Thoracic aorta (tissue), 2 donors: Measurements from ENCODE around the gene SCARB2. TPM values are rescaled to one million over a fixed set of nuclear protein-coding genes. Genes with fewer than 3 reads are reported as not detected.
A peak's percentile ranks its signal among the peaks of the same experiment; 100 is the strongest.

Source experiments
- ATAC-seq: fragments of 150-250 bp; one replicate; pipeline ENCODE4 v1.8.0; 2017; ENCODE audit warnings: low read depth; ENCODE audit not compliant: insufficient number of reproducible peaks, low FRiP score
- DNase-seq: peaks from one replicate; pipeline ENCODE4 v3.0.0-alpha.2; 2020; ENCODE audit warnings: low spot score
- H3K27ac ChIP-seq, 2 donors: fragments of 200-600 bp; sonication (generic); 1 replicate in 1 of 2; 2 replicates in 1 of 2; pipeline ENCODE4 v1.5.1; 2016; ENCODE audit warnings: mild to moderate bottlenecking in 2 of 2, moderate library complexity in 2 of 2
- H3K27me3 ChIP-seq: fragments of 200-600 bp; sonication (generic); replicated peaks from 2 replicates; pipeline ENCODE4 v1.6.0; 2016; ENCODE audit warnings: mild to moderate bottlenecking; ENCODE audit not compliant: insufficient read depth
- H3K36me3 ChIP-seq: fragments of 200-600 bp; sonication (generic); one replicate; pipeline ENCODE4 v1.5.1; 2016
- H3K4me1 ChIP-seq, 2 donors: fragments of 200-600 bp; sonication (generic); 1 replicate in 1 of 2; 2 replicates in 1 of 2; pipeline versions ENCODE4 v1.5.1 to v1.6.0; 2016; ENCODE audit warnings: low read depth in 2 of 2, mild to moderate bottlenecking in 1 of 2; ENCODE audit not compliant: control insufficient read depth in 1 of 2
- H3K4me3 ChIP-seq: fragments of 200-600 bp; sonication (generic); 2 replicates; pipeline ENCODE4 v1.5.1; 2016; ENCODE audit warnings: mild to moderate bottlenecking
- H3K9me3 ChIP-seq: fragments of 200-600 bp; sonication (generic); 2 replicates; pipeline ENCODE4 v1.5.1; 2016
- CTCF ChIP-seq: fragments of 200-600 bp; sonication (generic); IDR thresholded peaks from one replicate; pipeline ENCODE4 v1.5.1; 2019; ENCODE audit warnings: antibody characterized with exemption
- total RNA-seq, 2 donors: library from RNA; depleted of rRNA; stranded (reverse); fragments of >200 nt; gene quantifications; one replicate each; pipeline versions ENCODE4 v1.1.0 to v1.2.3, GENCODE V29; 2016

SCARB2 gene
- total RNA-seq, 2 donors from 2014 or later = 133 to 165 TPM

GRCh38 chr4:76148142-76148865 lies 65.3 kb downstream of the SCARB2 start, which contains the start of gene NUP54:
Gene NUP54 (minus strand): TSS chr4:76148397. CDS start chr4:76148374, 23 bp downstream.
- Histone ChIP-seq H3K4me3 (peak within 1 kb of the TSS; percentile 81), H3K27me3 (no peaks in the 10 kb centered on the region), H3K27ac (peak within 1 kb of the TSS; percentile 86), H3K36me3 (no peaks in the 10 kb centered on the region), H3K9me3 (no peaks in the 10 kb centered on the region), H3K4me1 (peaks cover 25 to 30% of the 10 kb centered on the region in 2 donors)
- ATAC-seq = peak; percentile 99
- peak; percentile 89 for DNase-seq
- no peak for TF ChIP-seq CTCF

- DNase-seq (peak; percentile 31), ATAC-seq (peak; percentile 15)
- Histone ChIP-seq H3K36me3 (no peaks in the 10 kb centered on the region), H3K27me3 (no peaks in the 10 kb centered on the region), H3K4me3 (peak overlapping the region; percentile 81), H3K4me1 (peaks cover 25 to 30% of the 10 kb centered on the region in 2 donors), H3K9me3 (no peaks in the 10 kb centered on the region), H3K27ac (peak overlapping the region; percentile 86)
- no peak for TF ChIP-seq CTCF
These were observed 66.0 kb downstream of the SCARB2 start for GRCh38 chr4:76147454-76148141.

GRCh38 chr4:76144546-76144945 lies 69.1 kb downstream of the SCARB2 start:
- Histone ChIP-seq H3K4me1 (peaks cover 25 to 30% of the 10 kb centered on the region in 2 donors), H3K4me3 (no peak overlapping the region), H3K36me3 (no peaks in the 10 kb centered on the region), H3K9me3 (no peaks in the 10 kb centered on the region), H3K27me3 (no peaks in the 10 kb centered on the region), H3K27ac (no peak overlapping the region)
- no peak for TF ChIP-seq CTCF
- DNase-seq (no peak), ATAC-seq (no peak)

GRCh38 chr4:76141241-76141640 lies 72.4 kb downstream of the SCARB2 start:
- DNase-seq = no peak
- Histone ChIP-seq H3K4me1 (peaks cover 7 to 9% of the 10 kb centered on the region in 2 donors), H3K36me3 (peaks cover 9% of the 10 kb centered on the region), H3K9me3 (no peaks in the 10 kb centered on the region), H3K27me3 (no peaks in the 10 kb centered on the region), H3K4me3 (no peak overlapping the region), H3K27ac (no peak overlapping the region)
- TF ChIP-seq CTCF = no peak
- ATAC-seq = no peak

- Histone ChIP-seq H3K4me1 (no peaks in the 10 kb centered on the region), H3K4me3 (no peak overlapping the region), H3K9me3 (no peaks in the 10 kb centered on the region), H3K27me3 (no peaks in the 10 kb centered on the region), H3K27ac (no peak overlapping the region), H3K36me3 (peaks cover 12% of the 10 kb centered on the region)
- no peak for DNase-seq
- ATAC-seq = no peak
- no peak for TF ChIP-seq CTCF
These were observed 85.9 kb downstream of the SCARB2 start for GRCh38 chr4:76127754-76128153.
